OCI-LY7 (cell line): Measurements from ENCODE around the gene KRT81. TPM values are rescaled to one million over a fixed set of nuclear protein-coding genes. Genes with fewer than 3 reads are reported as not detected.

Source experiments
- BruUV-seq: library from RNA; stranded (reverse); fragments of 400-500 nt; replicated peaks from 2 replicates; lab custom pipeline; 2021; lab: Mats Ljungman, UMichigan
- CTCF ChIA-PET: fragments of 300-600 bp; sonication (Branson Sonifier 250); formaldehyde crosslinking; loops from one replicate; lab custom pipeline; 2022; ENCODE audit warnings: antibody characterized with exemption; ENCODE audit not compliant: unreplicated experiment; lab: Charles Lee
- POLR2A ChIA-PET: fragments of 300-600 bp; sonication (Branson Sonifier 250); formaldehyde crosslinking; loops from one replicate; lab custom pipeline; 2022; ENCODE audit warnings: antibody characterized with exemption; lab: Charles Lee
- DNase-seq: peaks from one replicate; pipeline ENCODE4 v3.0.0-alpha.2; 2015; ENCODE audit warnings: low spot score
- H2AFZ ChIP-seq: fragments of 200-600 bp; sonication (generic), shearing (Covaris generic); 2 replicates; pipeline ENCODE4 v1.6.1; 2014; ENCODE audit warnings: mild to moderate bottlenecking, antibody characterized with exemption, low read length, moderate library complexity
- H3K27ac ChIP-seq: fragments of 200-600 bp; sonication (generic); 2 replicates; pipeline ENCODE4 v1.5.1; 2014; ENCODE audit warnings: mixed run types, low read depth, mild to moderate bottlenecking, moderate library complexity, low read length, inconsistent platforms; ENCODE audit not compliant: poor library complexity, severe bottlenecking
- H3K36me3 ChIP-seq: fragments of 200-600 bp; sonication (generic); 2 replicates; pipeline ENCODE4 v1.6.1; 2014; ENCODE audit warnings: mild to moderate bottlenecking, antibody characterized with exemption, low read length, moderate library complexity, mixed read lengths; ENCODE audit not compliant: insufficient read depth
- H3K4me1 ChIP-seq: fragments of 200-600 bp; sonication (generic); 2 replicates; pipeline ENCODE4 v1.5.1; 2014; ENCODE audit warnings: mild to moderate bottlenecking, low read length; ENCODE audit not compliant: insufficient read depth, poor library complexity, severe bottlenecking
- H3K4me2 ChIP-seq: fragments of 200-600 bp; sonication (generic); 2 replicates; pipeline ENCODE4 v1.6.1; 2014; ENCODE audit warnings: mild to moderate bottlenecking, low read length
- H3K4me3 ChIP-seq: fragments of 200-600 bp; sonication (generic); 2 replicates; pipeline ENCODE4 v1.5.1; 2014; ENCODE audit warnings: mild to moderate bottlenecking, low read depth, low read length; ENCODE audit not compliant: poor library complexity, severe bottlenecking
- H3K79me2 ChIP-seq: fragments of 200-600 bp; sonication (generic); 2 replicates; pipeline ENCODE4 v1.6.1; 2016; ENCODE audit warnings: low read depth, mild to moderate bottlenecking, low read length, moderate library complexity, mixed read lengths; ENCODE audit not compliant: insufficient read depth
- H3K9me2 ChIP-seq: fragments of 200-600 bp; sonication (generic); 2 replicates; pipeline ENCODE4 v1.6.1; 2016; ENCODE audit warnings: mild to moderate bottlenecking, low read length, mixed read lengths; ENCODE audit not compliant: insufficient read depth
- H3K9me3 ChIP-seq: fragments of 200-600 bp; sonication (generic); 2 replicates; pipeline ENCODE4 v1.6.1; 2014; ENCODE audit warnings: mild to moderate bottlenecking, mixed run types, low read length, mixed read lengths
- H4K20me1 ChIP-seq: fragments of 200-600 bp; sonication (generic); 2 replicates; pipeline ENCODE4 v1.6.1; 2014; ENCODE audit warnings: mild to moderate bottlenecking, antibody characterized with exemption, low read length, moderate library complexity, mixed read lengths; ENCODE audit not compliant: insufficient read depth
- CTCF ChIP-seq: fragments of 200-600 bp; sonication (generic); conservative IDR thresholded peaks from 2 replicates; pipeline ENCODE4 v1.5.1; 2014; ENCODE audit warnings: mild to moderate bottlenecking, antibody characterized with exemption, low read length, moderate library complexity, mixed read lengths
- EZH2phosphoT487 ChIP-seq: fragments of 200-600 bp; sonication (generic); IDR thresholded peaks from 2 replicates; pipeline ENCODE4 v1.6.1; 2018; ENCODE audit warnings: low read depth, borderline replicate concordance, mild to moderate bottlenecking, mixed run types, antibody characterized with exemption, low read length, moderate library complexity, mixed read lengths
- intact Hi-C: fragments of 100-400 bp; cut with micrococcal nuclease; formaldehyde crosslinking; loops from one replicate; pipeline ENCODE4 v1.10.0; 2022; ENCODE audit not compliant: unreplicated experiment
- total RNA-seq, 2 experiments: library from RNA; depleted of rRNA in 1 of 2; stranded (reverse); fragments of >200 nt in 1 of 2; shearing (Covaris generic) in 1 of 2; gene quantifications; 2 replicates each; pipeline ENCODE4 v1.2.3, GENCODE V29; 2014 to 2022

Gene KRT81
- total RNA-seq, 2 experiments from 2014 or later, result not detected

GRCh38 chr12:52239767-52240166 is 51.6 kb downstream of the KRT81 start:
- POLR2A ChIA-PET, result no interaction called here
- Histone ChIP-seq H3K36me3 (no peaks in the 10 kb centered on the region), H4K20me1 (no peaks in the 10 kb centered on the region), H3K9me2 (no peaks in the 10 kb centered on the region), H3K4me1 (no peaks in the 10 kb centered on the region), H3K9me3 (no peaks in the 10 kb centered on the region), H3K79me2 (no peaks in the 10 kb centered on the region), H3K4me3 (no peak overlapping the region), H2AFZ (no peak overlapping the region), H3K27ac (no peak overlapping the region), H3K4me2 (no peak overlapping the region)
- TF ChIP-seq CTCF (no peak), EZH2phosphoT487 (no peak)
- BruUV-seq, result no TSS peak
- intact Hi-C loops, result no loop called here
- DNase-seq, result no peak
- CTCF ChIA-PET, result no interaction called here

- POLR2A ChIA-PET, result no interaction called here
- intact Hi-C loops, result no loop called here
- BruUV-seq, result no TSS peak
- DNase-seq, result no peak
- Histone ChIP-seq H3K4me1 (no peaks in the 10 kb centered on the region), H3K9me2 (no peaks in the 10 kb centered on the region), H4K20me1 (no peaks in the 10 kb centered on the region), H3K9me3 (no peaks in the 10 kb centered on the region), H3K36me3 (no peaks in the 10 kb centered on the region), H3K27ac (no peak overlapping the region), H2AFZ (no peak overlapping the region), H3K79me2 (no peaks in the 10 kb centered on the region), H3K4me2 (no peak overlapping the region), H3K4me3 (no peak overlapping the region)
- TF ChIP-seq EZH2phosphoT487, result no peak
- no peak for TF ChIP-seq CTCF
- CTCF ChIA-PET, result no interaction called here
Observed at GRCh38 chr12:52238916-52239646, 52.3 kb downstream of the KRT81 start.

- H3K9me3 ChIP-seq, result no peaks in the 10 kb centered on the region
- H3K9me2 ChIP-seq, result no peaks in the 10 kb centered on the region
- H3K79me2 ChIP-seq, result no peaks in the 10 kb centered on the region
- ChIA-PET CTCF (no interaction called here), POLR2A (interaction anchor here (0.7 kb wide), 1 partner anchor 75 kb away, joined by 4 read pairs; no protein-coding TSS in a partner anchor)
- no peaks in the 10 kb centered on the region for H4K20me1 ChIP-seq
- H3K4me3 ChIP-seq, result no peak overlapping the region
- no peak overlapping the region for H3K4me2 ChIP-seq
- H3K36me3 ChIP-seq, result no peaks in the 10 kb centered on the region
- no peak overlapping the region for H3K27ac ChIP-seq
- no peak for TF ChIP-seq EZH2phosphoT487
- TF ChIP-seq CTCF, result no peak
- DNase-seq, result no peak
- no peaks in the 10 kb centered on the region for H3K4me1 ChIP-seq
- intact Hi-C loops, result no loop called here
- no peak overlapping the region for H2AFZ ChIP-seq
- no TSS peak for BruUV-seq
Observed at GRCh38 chr12:52238207-52238840, 53.0 kb downstream of the KRT81 start.
